Neuronal stem cell (in vitro differentiated cells): Measurements from ENCODE around the gene MEGF8.

ENCODE experiments used
- DNase-seq: peaks from one replicate; pipeline ENCODE4 v3.0.0-alpha.2; 2013; ENCODE audit warnings: low spot score
- H2AFZ ChIP-seq: one replicate; pipeline ENCODE4 v1.6.1; 2013; ENCODE audit warnings: mild to moderate bottlenecking, low read length, inconsistent platforms
- H2AK5ac ChIP-seq: 2 replicates; pipeline ENCODE4 v1.6.1; 2013; ENCODE audit warnings: low read depth, mild to moderate bottlenecking, inconsistent platforms, low read length, moderate library complexity, mixed read lengths
- H2BK120ac ChIP-seq: 2 replicates; pipeline ENCODE4 v1.6.1; 2013; ENCODE audit warnings: low read depth, mild to moderate bottlenecking, inconsistent platforms, low read length, moderate library complexity, mixed read lengths
- H2BK12ac ChIP-seq: one replicate; pipeline ENCODE4 v1.6.1; 2013; ENCODE audit warnings: low read length, inconsistent platforms
- H2BK15ac ChIP-seq: 2 replicates; pipeline ENCODE4 v1.6.1; 2013; ENCODE audit warnings: mild to moderate bottlenecking, low read length, inconsistent platforms, mixed read lengths
- H2BK5ac ChIP-seq: one replicate; pipeline ENCODE4 v1.6.1; 2013; ENCODE audit warnings: inconsistent platforms, mild to moderate bottlenecking, low read length, moderate library complexity
- H3K14ac ChIP-seq: one replicate; pipeline ENCODE4 v1.6.1; 2013; ENCODE audit warnings: low read length, inconsistent platforms
- H3K18ac ChIP-seq: 2 replicates; pipeline ENCODE4 v1.6.1; 2013; ENCODE audit warnings: low read length, inconsistent platforms
- H3K23ac ChIP-seq: 2 replicates; pipeline ENCODE4 v1.6.1; 2013; ENCODE audit warnings: low read depth, mild to moderate bottlenecking, mixed read lengths, low read length, inconsistent platforms; ENCODE audit not compliant: poor library complexity
- H3K27ac ChIP-seq: replicated peaks from 3 replicates; pipeline ENCODE4 v1.5.1; 2013; ENCODE audit warnings: low read length, inconsistent platforms
- H3K27me3 ChIP-seq, 3 experiments: 2 replicates each; pipeline ENCODE4 v1.6.1; 2013; ENCODE audit warnings: low read length in 3 of 3, mild to moderate bottlenecking in 2 of 3, inconsistent platforms in 1 of 3, low read depth in 1 of 3, mixed read lengths in 1 of 3, moderate library complexity in 1 of 3; ENCODE audit not compliant: control insufficient read depth in 3 of 3, insufficient read depth in 3 of 3
- H3K36me3 ChIP-seq, 2 donors: replicated peaks in 1 of 2; 2 replicates each; pipeline ENCODE4 v1.6.1; 2013; ENCODE audit warnings: low read length in 2 of 2; ENCODE audit not compliant: control insufficient read depth in 2 of 2, insufficient read depth in 2 of 2
- H3K4ac ChIP-seq: 2 replicates; pipeline ENCODE4 v1.6.1; 2013; ENCODE audit warnings: inconsistent platforms, mild to moderate bottlenecking, low read length, moderate library complexity
- H3K4me1 ChIP-seq, 2 donors: 1 replicate in 1 of 2; 2 replicates in 1 of 2; pipeline ENCODE4 v1.6.1; 2013; ENCODE audit warnings: low read length in 2 of 2, low read depth in 1 of 2; ENCODE audit not compliant: control insufficient read depth in 2 of 2, insufficient read depth in 1 of 2
- H3K4me2 ChIP-seq: one replicate; pipeline ENCODE4 v1.6.1; 2013; ENCODE audit warnings: mild to moderate bottlenecking, low read length, inconsistent platforms; ENCODE audit not compliant: insufficient read depth, poor library complexity, severe bottlenecking
- H3K4me3 ChIP-seq, 2 donors: 2 replicates each; pipeline ENCODE4 v1.5.1; 2013; ENCODE audit warnings: low read length in 2 of 2, mild to moderate bottlenecking in 2 of 2, inconsistent platforms in 1 of 2, moderate library complexity in 1 of 2
- H3K79me1 ChIP-seq: one replicate; pipeline ENCODE4 v1.6.1; 2013; ENCODE audit warnings: low read depth, mild to moderate bottlenecking, inconsistent platforms, low read length, moderate library complexity
- H3K9ac ChIP-seq: one replicate; pipeline ENCODE4 v1.6.1; 2013; ENCODE audit warnings: mild to moderate bottlenecking, low read depth, low read length, inconsistent platforms; ENCODE audit not compliant: poor library complexity
- H3K9me3 ChIP-seq, 2 donors: replicated peaks in 1 of 2; 2 replicates each; pipeline versions ENCODE3 to v1.6.1; 2013; ENCODE audit warnings: low read length in 2 of 2, mild to moderate bottlenecking in 2 of 2, inconsistent platforms in 1 of 2, low read depth in 1 of 2, mixed read lengths in 1 of 2, moderate library complexity in 1 of 2; ENCODE audit not compliant: control insufficient read depth in 2 of 2, insufficient read depth in 1 of 2
- H4K8ac ChIP-seq: one replicate; pipeline ENCODE4 v1.6.1; 2013; ENCODE audit warnings: low read depth, mild to moderate bottlenecking, inconsistent platforms, low read length, moderate library complexity
- H4K91ac ChIP-seq: one replicate; pipeline ENCODE4 v1.6.1; 2013; ENCODE audit warnings: low read length, low read depth, mild to moderate bottlenecking, inconsistent platforms; ENCODE audit not compliant: poor library complexity
- WGBS, 2 donors: extraction: QIAGEN DNeasy Blood & Tissue Kit; methylation state at CpG; one replicate each; pipeline ENCODE4 v1.1.7; 2013; ENCODE audit warnings: missing lambda C conversion rate in 2 of 2, mixed read lengths in 1 of 2; ENCODE audit not compliant: insufficient read length in 2 of 2, insufficient replicate concordance in 1 of 2; ENCODE audit errors: extremely low coverage in 2 of 2; 5-methylcytosine and 5-hydroxymethylcytosine counted together

Gene MEGF8

GRCh38 chr19:42400404-42400803, 75.0 kb downstream of the MEGF8 start:
- no peak overlapping the region for H2BK5ac ChIP-seq
- H2BK12ac ChIP-seq, result no peak overlapping the region
- no peak overlapping the region for H3K27ac ChIP-seq
- H4K8ac ChIP-seq, result no peak overlapping the region
- H3K23ac ChIP-seq, result no peak overlapping the region
- H3K4ac ChIP-seq, result no peak overlapping the region
- DNase-seq, result no peak
- no peak overlapping the region for H3K4me3 ChIP-seq
- H2BK15ac ChIP-seq, result no peak overlapping the region
- H3K9me3 ChIP-seq, result no peaks in the 10 kb centered on the region
- H3K27me3 ChIP-seq, result no peaks in the 10 kb centered on the region
- H2AFZ ChIP-seq, result no peak overlapping the region
- no peak overlapping the region for H2AK5ac ChIP-seq
- peaks cover 20 to 27% of the 10 kb centered on the region in 2 donors for H3K4me1 ChIP-seq
- H2BK120ac ChIP-seq, result no peak overlapping the region
- H3K79me1 ChIP-seq, result peaks cover 5% of the 10 kb centered on the region
- H3K36me3 ChIP-seq, result peaks cover 2 to 21% of the 10 kb centered on the region in 2 donors
- H3K9ac ChIP-seq, result no peak overlapping the region
- no CpG with 5 or more reads among the region's 1 CpG for WGBS, 2 donors
- no peak overlapping the region for H3K14ac ChIP-seq
- H3K18ac ChIP-seq, result no peak overlapping the region
- H4K91ac ChIP-seq, result no peak overlapping the region
- no peak overlapping the region for H3K4me2 ChIP-seq

- no peak overlapping the region for H4K91ac ChIP-seq
- peak overlapping the region; percentile 65 to 93 for H3K4me3 ChIP-seq
- peak overlapping the region; percentile 69 for H2BK120ac ChIP-seq
- peak overlapping the region; percentile 83 for H2AFZ ChIP-seq
- no peak overlapping the region for H2BK12ac ChIP-seq
- no CpG with 5 or more reads among the region's 80 CpGs for WGBS, 2 donors
- H2BK5ac ChIP-seq, result no peak overlapping the region
- H3K18ac ChIP-seq, result peak overlapping the region; percentile 97
- no peak overlapping the region for H3K4ac ChIP-seq
- no peaks in the 10 kb centered on the region for H3K27me3 ChIP-seq
- peak overlapping the region; percentile 87 for H3K23ac ChIP-seq
- H2BK15ac ChIP-seq, result no peak overlapping the region
- H3K9ac ChIP-seq, result peak overlapping the region; percentile 98
- H3K4me1 ChIP-seq, result peaks cover 18 to 19% of the 10 kb centered on the region in 2 donors
- H3K4me2 ChIP-seq, result peak overlapping the region; percentile 78
- H3K14ac ChIP-seq, result peak overlapping the region; percentile 42
- H3K36me3 ChIP-seq, result peaks cover 6 to 33% of the 10 kb centered on the region in 2 donors
- peaks cover 9% of the 10 kb centered on the region for H3K79me1 ChIP-seq
- H4K8ac ChIP-seq, result no peak overlapping the region
- H3K9me3 ChIP-seq, result no peaks in the 10 kb centered on the region
- peak; percentile 84 for DNase-seq
- peak overlapping the region; percentile 85 for H3K27ac ChIP-seq
- H2AK5ac ChIP-seq, result peak overlapping the region; percentile 71
Observed at GRCh38 chr19:42401365-42402303, 76.2 kb downstream of the MEGF8 start.

GRCh38 chr19:42402376-42403116, 77.1 kb downstream of the MEGF8 start:
- peak overlapping the region; percentile 65 to 93 for H3K4me3 ChIP-seq

GRCh38 chr19:42403586-42403985, 78.2 kb downstream of the MEGF8 start:
- Histone ChIP-seq H2BK120ac (no peak overlapping the region), H3K79me1 (peaks cover 5% of the 10 kb centered on the region), H2BK15ac (no peak overlapping the region), H3K9me3 (no peaks in the 10 kb centered on the region), H2AK5ac (no peak overlapping the region), H4K91ac (no peak overlapping the region), H3K27me3 (no peaks in the 10 kb centered on the region), H3K4ac (no peak overlapping the region), H2BK5ac (no peak overlapping the region), H3K4me3 (no peak overlapping the region), H3K27ac (no peak overlapping the region), H3K23ac (no peak overlapping the region), H2AFZ (no peak overlapping the region), H2BK12ac (no peak overlapping the region), H3K18ac (no peak overlapping the region), H3K36me3 (peaks cover 16 to 49% of the 10 kb centered on the region in 2 donors), H4K8ac (no peak overlapping the region), H3K4me2 (no peak overlapping the region), H3K9ac (no peak overlapping the region), H3K14ac (no peak overlapping the region), H3K4me1 (peaks cover 11 to 12% of the 10 kb centered on the region in 2 donors)
- no peak for DNase-seq
- WGBS, 2 donors, result no CpG with 5 or more reads among the region's 10 CpGs

More at GRCh38 chr19:42402376-42403116, 77.1 kb downstream of the MEGF8 start:
- peak overlapping the region; percentile 71 for H2AK5ac ChIP-seq
- H3K27ac ChIP-seq, result no peak overlapping the region
- H4K8ac ChIP-seq, result no peak overlapping the region
- peak overlapping the region; percentile 78 for H3K4me2 ChIP-seq
- no peak overlapping the region for H4K91ac ChIP-seq
- peaks cover 6% of the 10 kb centered on the region for H3K79me1 ChIP-seq
- H3K9ac ChIP-seq, result peak overlapping the region; percentile 98
- no peak overlapping the region for H3K4ac ChIP-seq
- H2BK5ac ChIP-seq, result no peak overlapping the region
- H2AFZ ChIP-seq, result peak overlapping the region; percentile 83
- no CpG with 5 or more reads among the region's 34 CpGs for WGBS, 2 donors
- peak overlapping the region; percentile 87 for H3K18ac ChIP-seq
- peak overlapping the region; percentile 17 for H2BK12ac ChIP-seq
- H3K23ac ChIP-seq, result peak overlapping the region; percentile 34
- no peak overlapping the region for H2BK120ac ChIP-seq
- peak overlapping the region; percentile 93 for H2BK15ac ChIP-seq
- H3K27me3 ChIP-seq, result no peaks in the 10 kb centered on the region
- H3K36me3 ChIP-seq, result peaks cover 12 to 42% of the 10 kb centered on the region in 2 donors
- DNase-seq, result no peak
- H3K4me1 ChIP-seq, result peaks cover 15% of the 10 kb centered on the region in 2 donors
- no peaks in the 10 kb centered on the region for H3K9me3 ChIP-seq
- H3K14ac ChIP-seq, result peak overlapping the region; percentile 14
